ENCODE data around the gene RAB12. TPM values are rescaled to one million over a fixed set of nuclear protein-coding genes. Genes with fewer than 3 reads are reported as not detected.

RAB12 gene
- total RNA-seq, 1 experiment from 2014 or later = 32.7 TPM

DNA sequence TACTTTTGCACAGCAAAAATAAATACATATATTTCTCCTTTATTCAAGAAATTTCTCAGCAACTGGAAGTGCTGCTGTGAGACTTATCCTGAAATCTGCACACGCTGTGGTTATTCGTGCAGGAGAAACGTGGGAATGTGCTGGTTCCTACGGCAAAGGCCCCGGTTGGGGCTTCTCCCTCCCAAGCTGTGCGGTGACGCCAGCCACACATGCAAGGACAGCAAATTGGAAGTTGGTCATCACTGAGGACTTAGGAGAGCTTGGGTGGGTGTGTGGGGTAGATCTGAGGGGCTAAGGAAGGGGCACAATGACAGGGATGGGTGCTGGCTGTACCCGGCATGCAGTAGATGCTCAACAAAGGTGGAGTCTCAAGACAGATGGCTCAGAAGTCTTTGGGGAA is 79.6 kb downstream of the RAB12 start:
- H3K9me3 ChIP-seq (ENCODE audit: control insufficient read depth in 1 of 2, insufficient read depth in 1 of 2, low read depth in 1 of 2, low read length in 2 of 2) = no peaks in the 10 kb centered on the region
- H3K4me3 ChIP-seq (replicated peaks in 1 of 2; ENCODE audit: low read depth in 1 of 2, low read length in 2 of 2) = no peak overlapping the region
- H3K4me2 ChIP-seq (ENCODE audit: low read length) = no peak overlapping the region
- intact Hi-C loops (cut with micrococcal nuclease) = no loop called here
- H3K36me3 ChIP-seq (ENCODE audit: control insufficient read depth in 1 of 2, insufficient read depth in 2 of 2, low read length in 2 of 2) = no peaks in the 10 kb centered on the region
- H3K4me1 ChIP-seq (ENCODE audit: control insufficient read depth in 1 of 2, insufficient read depth in 2 of 2, low read length in 2 of 2) = peaks cover 0 to 6% of the 10 kb centered on the region in 2 experiments; a peak in 1 of 4 replicates
- no peaks in the 10 kb centered on the region for H3K9me2 ChIP-seq (ENCODE audit: insufficient read depth)
- no peak for ATAC-seq
- BruUV-seq (replicated peaks) = no TSS peak
- ChIA-PET POLR2A (no interaction called here), CTCF (no interaction called here), RAD21 (ENCODE audit: low non-redundant PET in 1 of 2, low total read pairs in 2 of 2, uncharacterized antibody in 2 of 2, unreplicated experiment in 2 of 2) (no interaction called here)
- no peak overlapping the region for H3K27ac ChIP-seq (ENCODE audit: low read depth, low read length)
- H3K9ac ChIP-seq (ENCODE audit: low read length) = no peak overlapping the region
- DNase-seq (ENCODE audit: low read depth, low spot score) = no peak
- TF ChIP-seq ZBTB33 (IDR thresholded peaks at IDR 0.05; ENCODE audit: extremely low read depth, insufficient replicate concordance, low read length) (no peak), ELF1 (IDR thresholded peaks at IDR 0.05; ENCODE audit: borderline replicate concordance, low read depth) (no peak), POLR2A (IDR thresholded peaks at IDR 0.05; ENCODE audit: borderline replicate concordance, extremely low read depth, insufficient read depth, insufficient read length) (no peak), CEBPB (IDR thresholded peaks at IDR 0.05; ENCODE audit: low read depth) (no peak), SP1 (IDR thresholded peaks at IDR 0.05; ENCODE audit: low read depth) (no peak), ZFX (IDR thresholded peaks at IDR 0.05) (no peak), ATF3 (IDR thresholded peaks at IDR 0.05) (no peak), JUND (IDR thresholded peaks at IDR 0.05) (no peak), SIN3A (IDR thresholded peaks at IDR 0.05; ENCODE audit: low read depth) (no peak), EZH2phosphoT487 (IDR thresholded peaks at IDR 0.05; ENCODE audit: borderline replicate concordance) (no peak), CBX3 (IDR thresholded peaks at IDR 0.05; ENCODE audit: low read depth) (no peak), SRF (IDR thresholded peaks at IDR 0.05; ENCODE audit: low read depth) (no peak)
- TF ChIP-seq, protein P1, sequence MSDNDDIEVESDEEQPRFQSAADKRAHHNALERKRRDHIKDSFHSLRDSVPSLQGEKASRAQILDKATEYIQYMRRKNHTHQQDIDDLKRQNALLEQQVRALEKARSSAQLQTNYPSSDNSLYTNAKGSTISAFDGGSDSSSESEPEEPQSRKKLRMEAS (IDR thresholded peaks at IDR 0.05) = no peak
- TF ChIP-seq, protein P2, sequence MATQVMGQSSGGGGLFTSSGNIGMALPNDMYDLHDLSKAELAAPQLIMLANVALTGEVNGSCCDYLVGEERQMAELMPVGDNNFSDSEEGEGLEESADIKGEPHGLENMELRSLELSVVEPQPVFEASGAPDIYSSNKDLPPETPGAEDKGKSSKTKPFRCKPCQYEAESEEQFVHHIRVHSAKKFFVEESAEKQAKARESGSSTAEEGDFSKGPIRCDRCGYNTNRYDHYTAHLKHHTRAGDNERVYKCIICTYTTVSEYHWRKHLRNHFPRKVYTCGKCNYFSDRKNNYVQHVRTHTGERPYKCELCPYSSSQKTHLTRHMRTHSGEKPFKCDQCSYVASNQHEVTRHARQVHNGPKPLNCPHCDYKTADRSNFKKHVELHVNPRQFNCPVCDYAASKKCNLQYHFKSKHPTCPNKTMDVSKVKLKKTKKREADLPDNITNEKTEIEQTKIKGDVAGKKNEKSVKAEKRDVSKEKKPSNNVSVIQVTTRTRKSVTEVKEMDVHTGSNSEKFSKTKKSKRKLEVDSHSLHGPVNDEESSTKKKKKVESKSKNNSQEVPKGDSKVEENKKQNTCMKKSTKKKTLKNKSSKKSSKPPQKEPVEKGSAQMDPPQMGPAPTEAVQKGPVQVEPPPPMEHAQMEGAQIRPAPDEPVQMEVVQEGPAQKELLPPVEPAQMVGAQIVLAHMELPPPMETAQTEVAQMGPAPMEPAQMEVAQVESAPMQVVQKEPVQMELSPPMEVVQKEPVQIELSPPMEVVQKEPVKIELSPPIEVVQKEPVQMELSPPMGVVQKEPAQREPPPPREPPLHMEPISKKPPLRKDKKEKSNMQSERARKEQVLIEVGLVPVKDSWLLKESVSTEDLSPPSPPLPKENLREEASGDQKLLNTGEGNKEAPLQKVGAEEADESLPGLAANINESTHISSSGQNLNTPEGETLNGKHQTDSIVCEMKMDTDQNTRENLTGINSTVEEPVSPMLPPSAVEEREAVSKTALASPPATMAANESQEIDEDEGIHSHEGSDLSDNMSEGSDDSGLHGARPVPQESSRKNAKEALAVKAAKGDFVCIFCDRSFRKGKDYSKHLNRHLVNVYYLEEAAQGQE (IDR thresholded peaks at IDR 0.05; ENCODE audit: low read depth) = no peak
- no peaks in the 10 kb centered on the region for H3K27me3 ChIP-seq (ENCODE audit: insufficient read depth, low read length)
- no peak overlapping the region for H2AFZ ChIP-seq (ENCODE audit: low read depth, low read length, poor library complexity, severe bottlenecking)
- H4K20me1 ChIP-seq (ENCODE audit: insufficient read depth) = no peaks in the 10 kb centered on the region
- no peaks in the 10 kb centered on the region for H3K79me2 ChIP-seq (ENCODE audit: insufficient read depth, low read length)

Other genes starting within 250 kb of the RAB12 start
- gene MTCL1, start 96.1 kb downstream of the RAB12 start, total RNA-seq (2021; ENCODE audit: unreplicated experiment) = 22.7 TPM